Tibial nerve (tissue), 4 donors: ENCODE data around the gene DLK2. TPM values are rescaled to one million over a fixed set of nuclear protein-coding genes. Genes with fewer than 3 reads are reported as not detected.

Experiments used
- DNase-seq, 2 donors: peaks; one replicate each; pipeline ENCODE4 v3.0.0-alpha.2; 2019; ENCODE audit warnings: low spot score in 2 of 2
- H3K27ac ChIP-seq, 4 donors: fragments of 200-600 bp; sonication (generic) in 3 of 4; one replicate each; pipeline ENCODE4 v1.5.1; 2017 to 2019; ENCODE audit warnings: mild to moderate bottlenecking in 1 of 4
- H3K27me3 ChIP-seq, 2 donors: fragments of 200-600 bp; sonication (generic) in 1 of 2; one replicate each; pipeline versions ENCODE4 v1.5.1 to v1.6.0; 2017 to 2019
- H3K36me3 ChIP-seq, 3 donors: fragments of 200-600 bp; sonication (generic); one replicate each; pipeline ENCODE4 v1.5.1; 2018 to 2019
- H3K4me1 ChIP-seq, 4 donors: fragments of 200-600 bp; sonication (generic) in 3 of 4; one replicate each; pipeline ENCODE4 v1.5.1; 2017 to 2019
- H3K4me3 ChIP-seq, 4 donors: fragments of 200-600 bp; sonication (generic) in 3 of 4; one replicate each; pipeline ENCODE4 v1.5.1; 2017 to 2019; ENCODE audit warnings: mild to moderate bottlenecking in 1 of 4, moderate library complexity in 1 of 4
- H3K9me3 ChIP-seq, 4 donors: fragments of 200-600 bp; sonication (generic) in 3 of 4; one replicate each; pipeline ENCODE4 v1.5.1; 2017 to 2019
- EP300 ChIP-seq, 2 donors: sonication (generic); formaldehyde crosslinking; IDR thresholded peaks; one replicate each; pipeline ENCODE4 v1.6.1; 2017; ENCODE audit warnings: antibody characterized with exemption in 2 of 2, mild to moderate bottlenecking in 1 of 2
- POLR2A ChIP-seq, 2 donors: fragments of 450-650 bp; IDR thresholded peaks; one replicate each; pipeline ENCODE4 v1.6.1; 2017; ENCODE audit warnings: antibody characterized with exemption in 2 of 2, mild to moderate bottlenecking in 2 of 2, moderate library complexity in 2 of 2
- WGBS, 2 donors: methylation state at CpG; one replicate each; pipeline ENCODE4 v1.1.5; 2018; 5-methylcytosine and 5-hydroxymethylcytosine counted together
- total RNA-seq, 4 donors: library from RNA; depleted of rRNA; stranded (reverse); fragments of >200 nt; gene quantifications; one replicate each; pipeline ENCODE4 v1.1.0, GENCODE V29; 2016
- TF ChIP-seq, protein P1 (sequence below), 5 experiments: fragments of 200-600 bp in 3 of 5; fragments of 450-650 bp in 2 of 5; sonication (generic) in 3 of 5; IDR thresholded peaks; one replicate each; pipeline ENCODE4 v1.5.1; 2016 to 2019; ENCODE audit warnings: antibody characterized with exemption in 5 of 5, mild to moderate bottlenecking in 3 of 5, moderate library complexity in 2 of 5

Gene DLK2
- total RNA-seq, 4 donors from 2014 or later, result 1.0 to 3.5 TPM; not detected in 2

DNA sequence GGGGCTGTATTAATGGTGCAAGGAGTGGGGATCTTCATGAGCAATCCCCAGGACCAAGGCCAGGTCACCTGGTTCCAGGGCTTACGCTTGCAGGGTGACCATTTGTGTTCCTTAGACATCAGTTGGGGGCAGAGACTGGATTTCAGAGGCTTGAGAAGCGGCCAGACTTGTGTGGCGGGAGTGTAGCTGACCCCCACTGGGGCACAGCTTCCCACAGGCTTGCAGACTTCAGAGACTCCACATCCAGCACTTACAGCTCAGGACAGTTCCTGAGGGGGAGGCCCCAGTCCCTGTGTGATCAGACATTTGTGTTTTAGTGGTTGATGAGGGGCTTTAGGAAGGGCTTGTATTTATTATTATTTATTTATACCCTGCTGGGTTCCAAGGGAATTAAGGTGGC is 37.3 kb upstream of the DLK2 start:
- DNase-seq, result no peak
- Histone ChIP-seq H3K4me3 (no peak overlapping the region), H3K27me3 (no peaks in the 10 kb centered on the region), H3K27ac (peak overlapping the region in 3 of 4 donors; percentile 13 to 84 (median 63)), H3K36me3 (no peaks in the 10 kb centered on the region), H3K9me3 (no peaks in the 10 kb centered on the region), H3K4me1 (peaks cover 0 to 44% (median 21%) of the 10 kb centered on the region in 4 donors)
- no peak for TF ChIP-seq EP300 (IDR thresholded peaks at IDR 0.05)
- TF ChIP-seq, protein P1, sequence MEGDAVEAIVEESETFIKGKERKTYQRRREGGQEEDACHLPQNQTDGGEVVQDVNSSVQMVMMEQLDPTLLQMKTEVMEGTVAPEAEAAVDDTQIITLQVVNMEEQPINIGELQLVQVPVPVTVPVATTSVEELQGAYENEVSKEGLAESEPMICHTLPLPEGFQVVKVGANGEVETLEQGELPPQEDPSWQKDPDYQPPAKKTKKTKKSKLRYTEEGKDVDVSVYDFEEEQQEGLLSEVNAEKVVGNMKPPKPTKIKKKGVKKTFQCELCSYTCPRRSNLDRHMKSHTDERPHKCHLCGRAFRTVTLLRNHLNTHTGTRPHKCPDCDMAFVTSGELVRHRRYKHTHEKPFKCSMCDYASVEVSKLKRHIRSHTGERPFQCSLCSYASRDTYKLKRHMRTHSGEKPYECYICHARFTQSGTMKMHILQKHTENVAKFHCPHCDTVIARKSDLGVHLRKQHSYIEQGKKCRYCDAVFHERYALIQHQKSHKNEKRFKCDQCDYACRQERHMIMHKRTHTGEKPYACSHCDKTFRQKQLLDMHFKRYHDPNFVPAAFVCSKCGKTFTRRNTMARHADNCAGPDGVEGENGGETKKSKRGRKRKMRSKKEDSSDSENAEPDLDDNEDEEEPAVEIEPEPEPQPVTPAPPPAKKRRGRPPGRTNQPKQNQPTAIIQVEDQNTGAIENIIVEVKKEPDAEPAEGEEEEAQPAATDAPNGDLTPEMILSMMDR (IDR thresholded peaks at IDR 0.05), result no peak
- TF ChIP-seq POLR2A (IDR thresholded peaks at IDR 0.05), result no peak
- WGBS, 2 donors, result 40 to 51% methylated on average over 3 of the region's 3 CpGs

DNA sequence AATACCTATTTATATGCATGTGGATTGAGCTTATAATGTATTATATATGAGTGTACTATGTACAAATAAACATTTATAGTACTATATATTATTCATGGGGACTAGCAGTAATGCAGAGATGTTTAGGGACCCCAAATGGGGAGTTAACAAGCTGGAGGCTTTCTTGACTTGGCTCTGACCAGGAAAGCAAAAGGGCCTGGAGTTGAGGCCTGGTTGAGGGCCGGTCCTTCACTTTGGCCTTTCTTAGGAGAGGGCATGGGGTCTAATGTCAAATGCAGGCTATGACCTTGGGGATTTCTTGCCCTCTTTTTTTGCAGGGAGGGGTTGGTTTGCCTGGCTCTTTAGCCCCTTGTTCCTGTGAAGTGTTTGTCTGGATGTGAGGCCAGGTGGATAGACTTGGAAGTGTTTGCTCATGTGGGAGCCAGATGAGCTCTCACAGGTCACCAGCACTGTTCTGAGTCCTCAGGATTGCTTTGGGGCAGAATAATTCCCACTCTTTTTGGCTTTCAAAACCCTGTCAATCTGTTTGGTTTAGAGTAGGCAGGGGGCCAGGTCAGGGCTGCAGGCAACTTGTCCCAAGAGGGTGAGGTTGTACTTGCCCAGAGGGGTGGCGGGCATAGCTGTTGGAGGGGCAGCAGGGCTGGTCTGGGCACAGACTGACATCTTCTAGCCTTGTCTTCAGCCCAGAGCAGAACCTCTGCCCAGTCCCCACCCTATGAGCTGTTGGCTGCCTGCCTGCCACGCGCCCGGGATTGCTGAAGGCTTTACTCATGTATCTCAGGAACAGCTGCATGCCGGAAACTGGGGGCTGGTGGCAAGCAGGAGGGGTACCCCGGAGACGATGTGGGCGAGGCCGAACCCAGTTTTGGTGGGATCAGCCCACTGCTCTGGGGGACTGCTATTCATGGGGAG is 36.7 kb upstream of the DLK2 start:
- TF ChIP-seq EP300 (IDR thresholded peaks at IDR 0.05), result peak in 1 of 2 donors; percentile 53
- TF ChIP-seq, protein P1 (IDR thresholded peaks at IDR 0.05), result no peak
- Histone ChIP-seq H3K36me3 (no peaks in the 10 kb centered on the region), H3K4me1 (peaks cover 0 to 44% (median 21%) of the 10 kb centered on the region in 4 donors), H3K27ac (peak overlapping the region in 3 of 4 donors; percentile 13 to 84 (median 63)), H3K27me3 (no peaks in the 10 kb centered on the region), H3K4me3 (no peak overlapping the region), H3K9me3 (no peaks in the 10 kb centered on the region)
- WGBS, 2 donors, result 11 to 22% methylated on average over 3 to 10 of the region's 10 CpGs
- DNase-seq, result peak; percentile 80 to 82

DNA sequence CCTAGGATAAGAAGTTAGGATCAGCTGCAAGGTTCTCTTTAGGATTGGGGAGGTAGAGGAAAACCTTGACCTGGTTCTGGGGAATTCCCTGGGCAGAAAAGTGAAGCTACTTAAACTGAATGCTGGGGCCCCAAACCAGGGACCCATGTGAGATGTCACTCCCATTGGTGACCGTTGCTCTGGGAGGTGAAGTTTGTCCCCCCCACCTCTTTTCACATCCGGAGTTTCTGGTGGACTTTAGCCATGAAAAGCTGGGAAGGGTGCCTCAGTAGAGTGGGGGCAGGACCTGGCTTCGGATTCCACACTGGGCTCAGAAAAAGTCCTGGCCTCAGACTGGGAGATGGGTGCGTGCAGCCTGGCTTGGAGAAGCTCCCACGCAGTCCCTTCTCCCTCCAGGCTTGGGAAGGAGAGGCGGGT is 35.2 kb upstream of the DLK2 start:
- WGBS, 2 donors, result 40 to 50% methylated on average over 5 to 6 of the region's 6 CpGs
- Histone ChIP-seq H3K27me3 (no peaks in the 10 kb centered on the region), H3K27ac (peak overlapping the region in 1 of 4 donors; percentile 61), H3K9me3 (no peaks in the 10 kb centered on the region), H3K4me1 (peaks cover 0 to 32% (median 13%) of the 10 kb centered on the region in 4 donors), H3K36me3 (no peaks in the 10 kb centered on the region), H3K4me3 (no peak overlapping the region)
- TF ChIP-seq EP300 (IDR thresholded peaks at IDR 0.05) (no peak), POLR2A (IDR thresholded peaks at IDR 0.05) (no peak)
- TF ChIP-seq, protein P1 (IDR thresholded peaks at IDR 0.05), result no peak
- DNase-seq, result no peak

DNA sequence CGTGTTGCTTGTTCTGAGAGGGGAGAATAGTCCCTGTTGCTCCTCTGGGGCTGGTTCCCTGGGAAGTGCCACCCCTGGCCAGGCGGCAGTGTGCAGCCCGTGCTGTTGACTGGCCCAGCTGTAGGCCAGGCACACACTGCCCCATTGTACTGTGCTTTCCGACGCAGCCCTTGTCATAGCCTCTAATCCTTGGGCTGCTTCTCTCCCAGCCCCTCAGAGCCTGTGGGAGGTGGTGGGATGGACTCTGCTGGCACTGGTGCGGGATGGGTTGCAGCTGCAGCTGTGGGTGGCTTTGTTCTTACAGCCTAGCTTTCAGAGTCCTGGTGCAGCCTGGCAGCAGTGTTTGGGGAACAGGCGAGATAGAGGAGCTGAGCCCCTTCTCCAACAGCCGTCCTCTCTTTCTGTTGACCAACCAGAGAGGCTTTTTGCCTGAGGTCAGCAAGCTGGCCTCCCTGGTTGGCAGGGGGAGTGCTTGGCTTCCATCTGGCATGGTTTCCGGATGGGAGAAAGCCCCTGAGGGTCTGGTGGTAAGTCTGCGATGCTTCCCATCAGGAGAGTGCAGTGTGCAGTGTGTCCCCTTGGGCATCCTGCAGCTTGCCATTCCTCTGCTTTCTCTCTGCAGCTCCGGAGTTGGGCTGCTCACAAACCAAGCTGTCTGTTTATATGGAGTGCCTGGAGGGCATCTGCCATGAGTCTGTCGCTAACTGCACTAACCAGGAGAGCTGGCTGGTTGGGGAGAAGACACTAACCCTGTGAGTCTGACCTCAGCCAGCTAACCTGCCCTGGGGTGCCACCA is 34.1 kb upstream of the DLK2 start:
- no peak for DNase-seq
- Histone ChIP-seq H3K36me3 (peaks cover 0 to 6% (median 0%) of the 10 kb centered on the region in 3 donors), H3K27ac (peak overlapping the region in 3 of 4 donors; percentile 53 to 86 (median 61)), H3K27me3 (no peaks in the 10 kb centered on the region), H3K4me1 (peaks cover 0 to 23% (median 14%) of the 10 kb centered on the region in 4 donors), H3K9me3 (no peaks in the 10 kb centered on the region), H3K4me3 (no peak overlapping the region)
- 46 to 47% methylated on average over 8 to 10 of the region's 12 CpGs for WGBS, 2 donors
- peak in 1 of 2 donors; percentile 76 for TF ChIP-seq EP300 (IDR thresholded peaks at IDR 0.05)
- TF ChIP-seq, protein P1 (IDR thresholded peaks at IDR 0.05), result no peak
- peak in 1 of 2 donors; percentile 43 for TF ChIP-seq POLR2A (IDR thresholded peaks at IDR 0.05)
